IPS-NIHi7 (cell line): Measurements from ENCODE around the gene GALNT10.

Experiments used
- DNase-seq: peaks from one replicate; pipeline ENCODE4 v3.0.0; 2012; ENCODE audit warnings: mixed read lengths; ENCODE audit errors: extremely low spot score

The GALNT10 gene

GRCh38 chr5:154296525-154297159 lies 106.1 kb downstream of the GALNT10 start:
- no peak for DNase-seq

- no peak for DNase-seq
Observed at GRCh38 chr5:154298065-154298464, 107.5 kb downstream of the GALNT10 start.

GRCh38 chr5:154300207-154300883 lies 109.8 kb downstream of the GALNT10 start:
- DNase-seq = no peak

- no peak for DNase-seq
Observed at GRCh38 chr5:154301726-154302125, 111.2 kb downstream of the GALNT10 start.

GRCh38 chr5:154302161-154302560 lies 111.6 kb downstream of the GALNT10 start:
- DNase-seq = no peak

- no peak for DNase-seq
Observed at GRCh38 chr5:154303133-154303532, 112.6 kb downstream of the GALNT10 start.

GRCh38 chr5:154308443-154309370 lies 118.2 kb downstream of the GALNT10 start:
- DNase-seq = no peak

- DNase-seq = no peak
Observed at GRCh38 chr5:154309371-154309745, 118.8 kb downstream of the GALNT10 start.

GRCh38 chr5:154309805-154310204 lies 119.3 kb downstream of the GALNT10 start:
- no peak for DNase-seq

GRCh38 chr5:154311362-154311761 lies 120.8 kb downstream of the GALNT10 start:
- no peak for DNase-seq

GRCh38 chr5:154312000-154312399 lies 121.5 kb downstream of the GALNT10 start:
- no peak for DNase-seq

- DNase-seq = no peak
Observed at GRCh38 chr5:154312576-154312975, 122.0 kb downstream of the GALNT10 start.

GRCh38 chr5:154313360-154314017 lies 123.0 kb downstream of the GALNT10 start:
- no peak for DNase-seq

- DNase-seq = no peak
Observed at GRCh38 chr5:154315196-154315595, 124.7 kb downstream of the GALNT10 start.

GRCh38 chr5:154315756-154316155 lies 125.2 kb downstream of the GALNT10 start:
- DNase-seq = no peak

GRCh38 chr5:154316223-154316935 lies 125.8 kb downstream of the GALNT10 start:
- no peak for DNase-seq

- no peak for DNase-seq
Observed at GRCh38 chr5:154317916-154318315, 127.4 kb downstream of the GALNT10 start.

- DNase-seq = no peak
Observed at GRCh38 chr5:154318691-154319090, 128.2 kb downstream of the GALNT10 start.

GRCh38 chr5:154319736-154320135 lies 129.2 kb downstream of the GALNT10 start:
- DNase-seq = no peak

- no peak for DNase-seq
Observed at GRCh38 chr5:154320224-154321089, 129.9 kb downstream of the GALNT10 start.
